Osteocyte (in vitro differentiated cells): ENCODE measurements around the gene SRRM5. TPM values are rescaled to one million over a fixed set of nuclear protein-coding genes. Genes with fewer than 3 reads are reported as not detected.
A peak's percentile ranks its signal among the peaks of the same experiment; 100 is the strongest.
"Not testable (repeated sequence)": the region's sequence is repeated elsewhere in the genome, so short reads cannot be mapped to it uniquely, and the experiment has no call there.

Experiments
- DNase-seq: peaks from one replicate; pipeline ENCODE4 v3.0.0; 2021; ENCODE audit warnings: mixed read lengths; ENCODE audit not compliant: unreplicated experiment; ENCODE audit errors: extremely low spot score
- H3K27ac Mint-ChIP-seq: one replicate; pipeline ENCODE4 v1.8.0; 2021; ENCODE audit warnings: mild to moderate bottlenecking, mixed read lengths; ENCODE audit not compliant: unreplicated experiment
- H3K27me3 Mint-ChIP-seq: one replicate; pipeline ENCODE4 v1.8.0; 2021; ENCODE audit warnings: mixed read lengths; ENCODE audit not compliant: unreplicated experiment
- H3K36me3 Mint-ChIP-seq: one replicate; pipeline ENCODE4 v1.8.0; 2021; ENCODE audit warnings: mixed read lengths; ENCODE audit not compliant: unreplicated experiment
- H3K4me1 Mint-ChIP-seq: one replicate; pipeline ENCODE4 v1.8.0; 2021; ENCODE audit warnings: mixed read lengths; ENCODE audit not compliant: unreplicated experiment
- H3K4me3 Mint-ChIP-seq: one replicate; pipeline ENCODE4 v1.8.0; 2021; ENCODE audit warnings: mild to moderate bottlenecking, moderate library complexity, mixed read lengths; ENCODE audit not compliant: unreplicated experiment
- H3K9me3 Mint-ChIP-seq: one replicate; pipeline ENCODE4 v1.8.0; 2021; ENCODE audit warnings: mixed read lengths; ENCODE audit not compliant: unreplicated experiment
- CTCF ChIP-seq: fragments of 200-600 bp; sonication (generic); IDR thresholded peaks from 2 replicates; pipeline ENCODE4 v1.5.0; 2021; ENCODE audit warnings: antibody characterized with exemption, mild to moderate bottlenecking, moderate library complexity
- total RNA-seq: library from RNA; stranded (reverse); gene quantifications from 2 replicates; pipeline ENCODE4 v1.2.1, GENCODE V29; 2021

The SRRM5 gene
- total RNA-seq, 1 donor from 2014 or later: 0.35 TPM

GRCh38 chr19:43582495-43582894 lies 29.4 kb upstream of the SRRM5 start:
- Mint-ChIP-seq H3K4me3 (no peak overlapping the region), H3K27ac (no peak overlapping the region), H3K27me3 (no peaks in the 10 kb centered on the region), H3K9me3 (no peaks in the 10 kb centered on the region), H3K36me3 (peaks cover 9% of the 10 kb centered on the region), H3K4me1 (no peaks in the 10 kb centered on the region)
- no peak for TF ChIP-seq CTCF
- no peak for DNase-seq

- no peaks in the 10 kb centered on the region for H3K4me1 Mint-ChIP-seq
- H3K9me3 Mint-ChIP-seq: no peaks in the 10 kb centered on the region
- TF ChIP-seq CTCF: no peak
- no peaks in the 10 kb centered on the region for H3K27me3 Mint-ChIP-seq
- peaks cover 12% of the 10 kb centered on the region for H3K36me3 Mint-ChIP-seq
- no peak for DNase-seq
- H3K27ac Mint-ChIP-seq: peak overlapping the region; percentile 28
- no peak overlapping the region for H3K4me3 Mint-ChIP-seq
These were observed 27.4 kb upstream of the SRRM5 start for GRCh38 chr19:43584484-43584883.

- H3K4me1 Mint-ChIP-seq: peaks cover 2% of the 10 kb centered on the region
- no peak overlapping the region for H3K4me3 Mint-ChIP-seq
- no peak for TF ChIP-seq CTCF
- DNase-seq: no peak
- H3K9me3 Mint-ChIP-seq: no peaks in the 10 kb centered on the region
- H3K27me3 Mint-ChIP-seq: no peaks in the 10 kb centered on the region
- H3K36me3 Mint-ChIP-seq: peaks cover 22% of the 10 kb centered on the region
- no peak overlapping the region for H3K27ac Mint-ChIP-seq
These were observed 25.5 kb upstream of the SRRM5 start for GRCh38 chr19:43586346-43586745.

- H3K9me3 Mint-ChIP-seq, H3K4me3 Mint-ChIP-seq, DNase-seq, H3K27me3 Mint-ChIP-seq, H3K4me1 Mint-ChIP-seq, H3K27ac Mint-ChIP-seq: not testable (repeated sequence)
- peaks cover 22% of the 10 kb centered on the region for H3K36me3 Mint-ChIP-seq
These were observed 24.9 kb upstream of the SRRM5 start for GRCh38 chr19:43587029-43587428.

- Mint-ChIP-seq H3K27ac (no peak overlapping the region), H3K4me3 (no peak overlapping the region), H3K4me1 (peaks cover 11% of the 10 kb centered on the region), H3K27me3 (no peaks in the 10 kb centered on the region), H3K36me3 (peaks cover 32% of the 10 kb centered on the region), H3K9me3 (no peaks in the 10 kb centered on the region)
- TF ChIP-seq CTCF: no peak
- no peak for DNase-seq
These were observed 22.6 kb upstream of the SRRM5 start for GRCh38 chr19:43589277-43589676.

GRCh38 chr19:43589678-43590077 lies 22.2 kb upstream of the SRRM5 start:
- peaks cover 12% of the 10 kb centered on the region for H3K4me1 Mint-ChIP-seq
- TF ChIP-seq CTCF: no peak
- peaks cover 32% of the 10 kb centered on the region for H3K36me3 Mint-ChIP-seq
- H3K27me3 Mint-ChIP-seq: no peaks in the 10 kb centered on the region
- H3K9me3 Mint-ChIP-seq: no peaks in the 10 kb centered on the region
- H3K27ac Mint-ChIP-seq: no peak overlapping the region
- DNase-seq: no peak
- H3K4me3 Mint-ChIP-seq: no peak overlapping the region
